LNCAP (cell line): Measurements from ENCODE around the gene POU6F2.

Experiments used
- TF ChIP-seq, protein P1 (sequence below): fragments of 450-650 bp; IDR thresholded peaks from 2 replicates; pipeline ENCODE4 v1.5.1; 2017; ENCODE audit warnings: mild to moderate bottlenecking

POU6F2 gene

DNA sequence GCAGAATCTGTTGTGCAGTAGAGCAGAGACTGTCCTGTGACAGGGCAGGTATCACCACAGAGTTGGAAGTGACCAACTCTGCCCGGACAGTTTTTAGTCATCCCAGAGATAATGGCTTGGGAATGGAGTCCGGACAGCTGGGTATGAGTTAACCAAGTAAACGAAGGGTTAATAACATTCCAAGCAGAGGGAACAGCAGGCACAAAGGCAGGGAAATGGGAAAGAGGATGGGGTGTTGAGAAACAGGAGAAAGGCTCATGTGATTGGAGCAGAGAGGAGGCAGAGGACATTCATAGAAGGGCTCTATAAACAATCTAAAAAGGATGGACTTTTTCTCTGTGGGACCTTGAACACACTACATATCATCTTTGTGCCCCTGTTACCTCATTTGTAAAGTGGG lies 456.3 kb downstream of the POU6F2 start:
- TF ChIP-seq, protein P1, sequence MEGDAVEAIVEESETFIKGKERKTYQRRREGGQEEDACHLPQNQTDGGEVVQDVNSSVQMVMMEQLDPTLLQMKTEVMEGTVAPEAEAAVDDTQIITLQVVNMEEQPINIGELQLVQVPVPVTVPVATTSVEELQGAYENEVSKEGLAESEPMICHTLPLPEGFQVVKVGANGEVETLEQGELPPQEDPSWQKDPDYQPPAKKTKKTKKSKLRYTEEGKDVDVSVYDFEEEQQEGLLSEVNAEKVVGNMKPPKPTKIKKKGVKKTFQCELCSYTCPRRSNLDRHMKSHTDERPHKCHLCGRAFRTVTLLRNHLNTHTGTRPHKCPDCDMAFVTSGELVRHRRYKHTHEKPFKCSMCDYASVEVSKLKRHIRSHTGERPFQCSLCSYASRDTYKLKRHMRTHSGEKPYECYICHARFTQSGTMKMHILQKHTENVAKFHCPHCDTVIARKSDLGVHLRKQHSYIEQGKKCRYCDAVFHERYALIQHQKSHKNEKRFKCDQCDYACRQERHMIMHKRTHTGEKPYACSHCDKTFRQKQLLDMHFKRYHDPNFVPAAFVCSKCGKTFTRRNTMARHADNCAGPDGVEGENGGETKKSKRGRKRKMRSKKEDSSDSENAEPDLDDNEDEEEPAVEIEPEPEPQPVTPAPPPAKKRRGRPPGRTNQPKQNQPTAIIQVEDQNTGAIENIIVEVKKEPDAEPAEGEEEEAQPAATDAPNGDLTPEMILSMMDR, result no peak

DNA sequence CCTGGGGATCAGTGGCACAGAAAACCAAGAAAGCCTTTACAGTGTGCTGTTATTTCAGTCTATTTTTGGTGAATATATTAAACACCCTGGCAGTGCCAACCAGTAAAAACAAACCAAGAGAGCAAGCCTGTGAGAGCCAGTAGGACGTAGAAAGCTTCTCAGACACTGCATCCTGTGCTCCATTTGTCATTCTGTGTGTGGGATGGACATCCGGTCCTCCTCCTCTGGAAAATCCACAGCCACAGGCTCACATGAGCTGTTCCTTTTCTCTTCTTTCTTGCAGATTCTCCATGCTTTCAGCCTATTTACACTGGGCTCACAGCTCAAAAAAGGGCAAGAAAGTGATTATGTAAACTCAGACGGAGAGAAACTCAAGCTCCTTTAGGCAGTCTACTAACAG lies 468.8 kb downstream of the POU6F2 start:
- TF ChIP-seq, protein P1, result no peak

DNA sequence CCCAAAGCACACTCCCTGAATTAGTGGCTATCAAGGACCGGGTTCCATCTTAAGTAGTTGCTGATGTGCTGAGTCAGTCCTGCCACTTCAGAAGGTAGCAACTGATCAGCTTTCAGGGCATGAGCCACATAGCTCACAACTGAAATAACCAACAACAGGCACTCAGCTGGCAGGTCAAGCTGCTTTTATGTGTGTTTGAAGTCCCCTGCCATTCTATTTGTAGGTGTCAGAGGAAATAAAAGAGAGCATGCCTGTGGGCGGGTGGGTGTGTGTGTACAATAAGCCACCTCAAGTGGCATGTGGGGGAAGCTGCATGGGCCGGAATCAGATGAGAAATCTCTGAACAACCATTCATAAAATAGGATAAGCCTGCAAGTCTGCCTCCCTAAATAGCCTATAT lies 474.2 kb downstream of the POU6F2 start:
- TF ChIP-seq, protein P1, result no peak

DNA sequence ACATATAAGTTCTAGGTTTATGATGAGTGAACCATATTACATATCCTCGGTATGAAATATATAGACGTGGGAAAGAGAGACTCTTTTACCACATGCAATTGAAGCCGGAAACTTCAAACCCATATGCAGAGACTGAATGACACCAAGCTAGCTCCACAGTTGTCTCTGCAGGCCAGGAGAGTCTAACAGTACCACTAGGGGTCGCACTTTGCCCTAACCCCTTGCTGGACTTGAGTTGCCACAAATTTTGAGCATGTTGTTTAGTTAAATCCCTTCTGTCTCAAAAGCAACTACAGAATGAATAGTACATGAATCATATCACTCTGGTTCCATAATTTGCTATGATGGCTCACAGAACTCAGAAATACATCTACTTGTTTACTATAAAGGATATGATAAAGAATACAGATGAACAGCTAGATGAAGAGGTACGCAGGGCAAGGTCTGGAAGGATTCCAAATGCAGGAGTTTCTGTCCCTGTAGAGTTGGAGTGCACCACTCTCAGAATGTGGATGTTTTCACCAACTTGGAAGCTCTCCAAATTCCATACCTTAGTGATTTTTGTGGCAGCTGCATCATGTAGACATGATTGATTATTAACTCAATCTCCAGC lies 476.1 kb downstream of the POU6F2 start:
- TF ChIP-seq, protein P1, result peak; percentile 90

DNA sequence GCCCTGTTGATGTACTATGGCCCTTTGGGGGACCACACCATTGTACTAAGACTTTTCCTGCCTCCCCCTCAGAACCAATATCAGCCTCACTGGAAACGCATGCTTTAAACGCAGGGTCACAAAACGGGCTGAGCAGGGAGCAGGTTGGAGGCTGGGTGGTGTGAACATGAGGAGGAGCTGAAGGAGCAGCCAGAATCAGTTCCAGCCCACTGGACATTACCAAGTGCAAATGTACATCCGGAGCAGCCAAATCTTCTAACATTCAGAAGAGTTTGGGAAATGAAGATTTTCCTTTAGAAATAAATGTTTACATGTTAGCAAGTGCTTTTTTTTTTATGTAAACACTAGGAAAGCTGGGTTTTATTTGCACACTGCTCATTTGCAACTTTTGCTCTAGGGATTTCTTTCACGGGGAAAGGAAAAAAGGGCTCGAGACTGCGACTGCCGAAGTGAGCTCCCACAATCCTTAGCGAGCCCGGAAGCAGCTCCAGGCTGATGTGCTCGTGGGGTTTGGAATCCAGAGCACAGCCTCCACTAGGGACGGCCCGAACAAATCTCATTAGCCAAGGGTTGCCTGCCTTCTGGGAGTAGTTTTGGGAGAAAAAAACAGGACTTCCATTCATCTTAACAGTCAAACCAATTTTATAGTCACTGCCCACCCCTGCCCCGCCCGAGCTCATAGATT lies 480.5 kb downstream of the POU6F2 start:
- TF ChIP-seq, protein P1, result no peak

DNA sequence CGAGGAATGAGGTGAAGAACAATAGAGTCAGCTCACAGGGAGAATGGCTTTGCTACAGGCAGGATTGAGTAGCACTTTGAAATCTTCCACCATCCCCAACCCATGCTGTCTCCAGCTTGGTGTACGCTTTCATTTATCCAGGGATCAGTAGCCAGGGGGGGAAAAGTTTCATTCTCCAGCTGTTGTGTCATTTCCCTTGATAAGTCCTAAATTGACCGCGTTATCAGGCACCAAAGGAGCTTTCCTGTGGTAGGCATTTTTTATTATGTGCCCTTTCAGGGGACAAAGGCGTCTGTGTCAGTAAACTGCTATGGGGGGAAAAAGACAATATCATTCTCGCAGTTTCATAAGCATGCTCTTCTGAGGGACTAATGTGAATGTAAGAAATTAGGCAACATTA lies 481.9 kb downstream of the POU6F2 start:
- TF ChIP-seq, protein P1, result no peak

DNA sequence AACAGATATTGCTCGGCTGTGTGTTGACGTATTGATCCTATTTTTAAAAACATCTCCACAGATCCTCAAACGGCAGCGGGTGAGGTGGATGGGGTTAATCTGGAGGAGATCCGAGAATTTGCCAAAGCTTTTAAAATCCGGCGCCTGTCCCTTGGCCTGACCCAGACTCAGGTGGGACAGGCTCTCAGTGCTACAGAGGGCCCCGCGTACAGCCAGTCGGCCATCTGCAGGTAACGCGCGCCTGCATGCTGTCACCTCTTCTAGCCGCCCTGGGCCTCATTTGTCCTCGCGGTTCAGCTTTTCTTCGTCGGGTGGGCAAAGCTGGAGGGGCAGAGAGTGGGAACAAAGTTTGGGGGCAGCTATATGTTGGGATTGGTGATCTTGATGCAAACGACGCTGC lies 482.8 kb downstream of the POU6F2 start:
- TF ChIP-seq, protein P1, result no peak
